NCI-H2171 (cell line): ENCODE results near the gene NTN4.
"Not testable (repeated sequence)": the region's sequence is repeated elsewhere in the genome, so short reads cannot be mapped to it uniquely, and the experiment has no call there.

Source experiments
- DNase-seq: peaks from one replicate; lab custom pipeline; 2025; lab: John Stamatoyannopoulos, UW

The NTN4 gene

DNA sequence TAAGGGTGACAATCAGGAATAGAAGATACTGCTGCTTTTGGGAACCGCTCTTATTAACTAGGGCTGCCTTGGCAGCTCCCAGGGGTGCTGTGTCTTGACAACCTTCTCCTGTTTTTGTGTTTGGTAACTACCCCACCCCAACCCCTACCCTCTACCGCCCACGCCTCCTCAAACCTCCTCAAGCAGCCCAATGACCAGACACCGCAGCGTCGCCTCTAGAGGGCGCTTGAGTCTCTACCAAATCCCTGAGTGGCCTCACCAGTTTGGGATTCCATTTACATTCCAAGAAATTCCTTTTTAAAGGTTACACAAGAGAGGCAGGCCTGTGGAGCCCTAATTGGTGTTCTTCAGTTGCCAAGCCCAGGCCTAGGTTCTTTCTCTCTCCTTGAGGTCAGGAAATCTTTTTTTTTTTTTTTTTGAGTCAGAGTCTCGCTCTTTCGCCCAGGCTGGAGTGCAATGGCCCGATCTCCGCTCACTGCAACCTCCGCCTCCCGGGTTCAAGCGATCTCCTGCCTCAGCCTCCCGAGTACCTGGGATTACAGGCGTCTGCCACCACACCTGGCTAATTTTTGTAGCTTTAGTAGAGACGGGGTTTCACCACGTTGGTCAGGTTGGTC, 166.9 kb downstream of the NTN4 start:
- no peak for DNase-seq

DNA sequence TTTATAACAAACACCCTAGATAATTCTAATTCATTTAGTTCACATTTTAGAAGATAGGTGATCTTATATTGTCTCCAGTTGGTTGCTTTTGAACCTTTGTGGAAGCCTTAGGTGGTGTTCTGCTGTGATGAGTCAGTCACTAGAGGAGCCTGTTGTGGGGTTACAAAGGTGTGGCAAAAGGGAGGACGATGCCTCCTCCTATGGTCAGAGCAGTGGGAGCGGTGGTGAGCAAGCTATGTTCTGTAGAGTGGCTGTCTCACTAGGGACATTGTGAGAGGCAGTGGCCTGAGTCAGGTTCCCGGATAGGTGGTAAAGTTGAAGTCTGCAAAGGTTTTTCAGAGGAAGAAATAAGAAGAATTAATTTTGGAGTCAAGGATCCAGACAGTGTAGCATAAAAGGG, 167.7 kb downstream of the NTN4 start:
- DNase-seq, result no peak

DNA sequence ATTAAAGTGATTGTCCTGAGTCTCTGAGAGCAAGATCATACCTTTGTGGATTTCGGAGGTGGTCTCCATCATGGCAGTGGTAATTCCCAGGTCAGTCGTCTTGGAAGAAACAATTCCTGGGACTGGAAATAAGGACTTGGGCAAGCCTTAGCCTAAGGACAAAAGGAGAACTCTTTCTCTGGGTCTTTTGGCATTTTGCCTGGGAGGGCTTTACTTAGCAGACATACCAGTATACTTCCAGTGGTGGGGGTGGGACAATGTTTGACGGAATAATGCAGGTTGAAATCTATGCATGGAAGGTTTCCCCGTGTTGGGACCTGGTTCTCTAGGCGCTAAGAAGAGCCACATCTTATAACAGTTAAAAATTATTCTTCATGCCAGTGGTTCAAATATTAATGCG, 168.8 kb downstream of the NTN4 start:
- DNase-seq, result no peak

DNA sequence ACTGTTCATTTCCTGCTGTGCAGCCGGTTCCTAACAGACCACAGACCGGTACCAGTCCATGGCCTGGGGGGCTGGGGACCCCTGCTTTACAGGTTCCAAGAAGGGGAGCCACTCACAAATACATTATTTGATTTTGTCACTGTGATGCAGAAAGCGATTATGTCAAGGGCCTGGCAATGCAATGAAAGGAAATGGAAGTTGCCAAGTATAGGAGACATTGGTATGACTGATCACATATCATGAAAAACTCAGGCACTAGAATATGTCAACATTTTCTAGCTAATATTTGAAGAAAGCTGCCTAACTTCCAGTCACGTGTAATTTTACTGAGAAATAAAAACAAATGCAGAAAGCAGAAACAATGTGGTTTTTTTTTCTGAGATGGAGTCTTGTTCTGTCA, 170.4 kb downstream of the NTN4 start:
- DNase-seq, result no peak

DNA sequence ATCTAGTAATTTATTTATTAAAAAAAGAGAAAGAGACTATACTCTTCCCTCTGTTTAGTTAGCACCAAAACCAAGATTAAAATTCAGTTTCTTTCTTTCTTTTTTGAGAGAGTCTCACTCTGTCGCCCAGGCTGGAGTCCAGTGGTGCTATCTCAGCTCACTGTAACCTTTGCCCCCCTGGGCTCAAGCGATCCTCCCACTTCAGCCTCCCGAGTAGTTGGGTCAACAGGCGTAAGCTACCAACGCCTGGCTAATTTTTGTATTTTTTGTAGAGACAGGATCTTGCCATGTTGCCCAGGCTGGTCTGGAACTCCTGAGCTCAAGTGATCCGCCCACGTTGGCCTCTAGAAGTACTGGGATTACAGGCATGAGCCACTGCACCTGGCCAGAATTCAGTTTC, 174.1 kb downstream of the NTN4 start:
- not testable (repeated sequence) for DNase-seq

DNA sequence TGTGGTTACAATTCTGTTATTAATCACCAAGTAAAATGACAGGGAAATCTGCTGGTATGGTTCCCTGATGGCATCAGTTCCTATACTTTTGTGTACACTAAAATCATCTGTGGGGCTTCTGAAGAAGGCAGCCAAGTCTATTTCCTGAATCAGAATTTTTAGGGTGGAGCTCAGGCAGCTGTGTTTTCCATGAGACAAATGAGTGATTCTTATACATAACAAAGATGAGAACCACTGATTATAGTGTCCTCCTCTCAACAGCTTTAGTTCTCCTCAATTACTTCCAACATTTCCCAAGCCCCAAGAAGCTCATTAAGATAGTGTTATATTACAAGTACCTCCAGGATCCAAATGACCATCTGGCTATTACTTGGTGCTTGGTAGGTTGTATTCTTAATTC, 174.8 kb downstream of the NTN4 start:
- peak; percentile 30 for DNase-seq

DNA sequence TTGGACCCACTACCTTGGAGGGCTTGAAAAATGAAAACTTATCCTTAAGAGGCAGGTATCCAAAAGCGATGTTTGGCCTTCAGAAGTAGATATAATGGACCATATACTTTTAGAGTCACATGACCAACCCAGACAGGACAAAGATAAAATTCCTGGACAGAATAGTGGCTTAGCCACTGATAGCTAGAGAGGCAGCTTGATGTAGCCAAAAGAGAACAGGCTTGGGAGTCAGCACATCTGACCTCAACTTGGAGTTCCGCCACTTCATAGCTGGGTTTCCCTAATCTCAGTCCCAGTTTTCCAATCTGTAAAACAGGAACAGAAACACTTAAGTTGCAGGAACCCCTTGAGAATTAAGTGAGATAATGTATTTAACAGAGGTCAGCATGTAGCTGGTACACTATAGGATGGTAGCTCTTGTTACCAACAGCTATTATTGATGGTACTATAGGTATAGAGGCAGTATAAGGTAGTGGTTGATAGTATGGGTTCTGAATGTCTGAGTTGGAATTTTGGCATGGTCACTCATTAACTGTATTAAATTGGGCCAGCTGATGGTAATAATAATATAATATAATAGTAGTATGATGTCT, 176.1 kb downstream of the NTN4 start:
- DNase-seq, result no peak

DNA sequence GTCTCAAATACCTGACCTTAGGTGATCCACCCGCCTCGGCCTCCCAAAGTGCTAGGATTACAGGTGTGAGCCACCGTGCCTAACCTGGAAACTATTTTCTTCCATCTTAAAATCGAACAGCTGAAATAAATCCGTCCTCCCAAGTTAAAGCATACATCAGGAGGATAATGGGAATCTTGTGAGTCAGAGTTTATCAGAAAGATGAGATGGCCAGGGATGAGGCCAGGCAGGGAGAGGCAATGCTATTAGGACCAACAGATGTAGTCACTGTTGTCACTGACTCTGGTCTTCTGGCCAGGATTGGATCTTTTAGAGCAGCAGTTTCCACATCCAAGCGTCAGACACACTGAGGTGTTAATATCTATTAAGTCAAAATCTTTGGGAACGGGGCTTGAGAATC, 177.5 kb downstream of the NTN4 start:
- DNase-seq, result no peak

DNA sequence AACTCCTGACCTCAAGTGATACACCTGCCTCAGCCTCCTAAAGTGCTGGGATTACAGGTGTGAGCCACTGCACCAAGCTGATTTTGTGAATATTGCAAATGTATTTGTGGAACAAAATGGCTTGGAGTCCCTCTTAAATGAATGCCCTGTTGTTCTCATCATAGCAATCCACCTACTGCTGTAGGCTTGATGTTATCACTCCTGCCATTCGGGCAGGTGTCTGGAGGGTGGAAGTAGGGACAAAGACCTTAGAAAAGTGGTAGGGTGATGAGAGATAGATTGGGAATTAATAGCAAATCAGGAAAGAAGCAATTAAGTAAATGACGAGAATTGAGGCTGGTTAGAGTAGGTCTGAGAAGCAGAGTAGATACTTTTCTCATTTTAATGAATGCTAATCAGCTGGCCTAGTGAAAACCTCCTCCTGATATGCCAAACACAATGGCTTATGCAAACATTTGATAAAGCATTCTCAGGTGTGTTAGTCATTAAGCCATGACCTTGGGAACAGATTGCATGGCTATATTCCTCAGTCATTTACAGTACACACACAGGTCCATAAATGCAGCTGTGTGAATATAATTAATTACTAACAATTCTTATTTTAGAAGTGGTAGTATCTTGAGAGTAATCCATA, 178.8 kb downstream of the NTN4 start:
- DNase-seq, result no peak

DNA sequence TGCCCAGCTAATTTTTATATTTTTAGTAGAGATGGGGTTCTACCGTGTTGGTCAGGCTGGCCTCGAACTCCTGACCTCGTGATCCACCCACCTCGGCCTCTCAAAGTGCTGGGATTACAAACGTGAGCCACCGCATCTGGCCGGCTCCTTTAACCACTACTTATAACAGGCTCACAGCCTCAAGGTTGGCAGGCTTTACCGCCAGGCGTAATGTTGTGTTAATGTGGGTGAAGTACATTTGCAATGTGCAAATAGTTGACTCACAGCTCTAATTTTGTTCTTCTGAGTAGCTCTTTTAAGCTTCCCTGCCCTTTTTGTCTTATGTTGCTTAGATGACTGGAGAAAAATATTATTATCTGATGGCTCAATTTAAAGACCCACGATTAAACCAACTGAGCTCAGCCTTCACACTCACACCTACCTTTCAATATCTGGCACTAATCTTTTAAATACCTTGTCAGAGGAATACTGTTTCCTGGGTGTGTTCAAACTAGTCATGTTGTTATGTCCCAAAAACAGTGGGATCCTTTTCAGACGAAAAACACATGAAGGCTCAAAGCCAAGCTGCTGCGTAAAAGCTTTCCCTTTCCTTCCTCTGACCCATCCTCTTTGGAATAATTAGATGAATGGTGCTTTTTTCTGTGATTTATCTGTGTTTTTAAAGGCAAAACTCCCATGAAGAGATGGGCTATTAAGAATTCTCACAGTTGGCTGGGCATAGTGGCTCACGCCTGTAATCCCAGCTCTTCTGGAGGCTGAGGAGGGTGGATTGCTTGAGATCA, 182.1 kb downstream of the NTN4 start:
- DNase-seq, result no peak
